WTC11 (cell line): Measurements from ENCODE around the gene PLA2G4F. TPM values are rescaled to one million over a fixed set of nuclear protein-coding genes. Genes with fewer than 3 reads are reported as not detected.
A peak's percentile ranks its signal among the peaks of the same experiment; 100 is the strongest.

ENCODE experiments used
- ATAC-seq: fragments of 200-7000 bp; cut with Tn5 transposase; 2 replicates; pipeline ENCODE4 v1.10.0; 2021; ENCODE audit warnings: mild to moderate bottlenecking, moderate library complexity
- CTCF ChIA-PET: fragments of 300-600 bp; sonication (Branson Sonifier 250); formaldehyde crosslinking; loops from one replicate; lab custom pipeline; 2021; ENCODE audit warnings: antibody characterized with exemption; lab: Charles Lee
- POLR2A ChIA-PET: fragments of 350-600 bp; sonication (Branson Sonifier 250); formaldehyde crosslinking; loops from one replicate; lab custom pipeline; 2021; ENCODE audit warnings: antibody characterized with exemption; lab: Charles Lee
- DNase-seq: peaks from one replicate; pipeline ENCODE4 v3.0.0; 2021; ENCODE audit warnings: low spot score
- H3K27ac Mint-ChIP-seq: 2 replicates; pipeline ENCODE4 v1.8.0; 2021; ENCODE audit warnings: mixed read lengths
- H3K27me3 Mint-ChIP-seq: 2 replicates; pipeline ENCODE4 v1.8.0; 2021; ENCODE audit warnings: low read depth, mild to moderate bottlenecking, moderate library complexity, mixed read lengths
- H3K36me3 Mint-ChIP-seq: 2 replicates; pipeline ENCODE4 v1.8.0; 2021; ENCODE audit warnings: mixed read lengths
- H3K4me1 Mint-ChIP-seq: 2 replicates; pipeline ENCODE4 v1.8.0; 2022; ENCODE audit warnings: mixed read lengths
- H3K4me3 Mint-ChIP-seq: 2 replicates; pipeline ENCODE4 v1.8.0; 2021; ENCODE audit warnings: mild to moderate bottlenecking, moderate library complexity, mixed read lengths
- H3K9me3 Mint-ChIP-seq: 2 replicates; pipeline ENCODE4 v1.8.0; 2021; ENCODE audit warnings: mixed read lengths
- CBFB ChIP-seq: sonication (generic); formaldehyde crosslinking; IDR thresholded peaks from 2 replicates; pipeline ENCODE4 v1.8.1; 2022; ENCODE audit warnings: mild to moderate bottlenecking, low read depth, missing genetic modification reagents
- EMX1 ChIP-seq: fragments of 250-450 bp; sonication (Bioruptor Pico); IDR thresholded peaks from 2 replicates; pipeline ENCODE4 v1.8.0; 2021; ENCODE audit warnings: mild to moderate bottlenecking
- FOXK1 ChIP-seq: sonication (generic); formaldehyde crosslinking; IDR thresholded peaks from 2 replicates; pipeline ENCODE4 v1.8.0; 2022; ENCODE audit warnings: mild to moderate bottlenecking, moderate library complexity, missing genetic modification reagents
- FOXP1 ChIP-seq: sonication (generic); formaldehyde crosslinking; IDR thresholded peaks from 2 replicates; pipeline ENCODE4 v1.8.0; 2022; ENCODE audit warnings: missing genetic modification reagents, mild to moderate bottlenecking, moderate library complexity, borderline replicate concordance
- GABPB1 ChIP-seq: sonication (generic); formaldehyde crosslinking; IDR thresholded peaks from 2 replicates; pipeline ENCODE4 v1.8.1; 2023; ENCODE audit warnings: mild to moderate bottlenecking, missing genetic modification reagents
- GTF2I ChIP-seq: fragments of 250-450 bp; sonication (Bioruptor Pico); conservative IDR thresholded peaks from 2 replicates; pipeline ENCODE4 v1.4.0; 2021; ENCODE audit warnings: mild to moderate bottlenecking
- IRF2 ChIP-seq: sonication (generic); formaldehyde crosslinking; IDR thresholded peaks from 2 replicates; pipeline ENCODE4 v1.8.0; 2022; ENCODE audit warnings: low read depth, missing genetic modification reagents, borderline replicate concordance
- NFATC4 ChIP-seq: fragments of 250-450 bp; sonication (Bioruptor Pico); IDR thresholded peaks from 2 replicates; pipeline ENCODE4 v1.9.0; 2021; ENCODE audit warnings: mild to moderate bottlenecking
- NFE2L1 ChIP-seq: sonication (generic); formaldehyde crosslinking; IDR thresholded peaks from 2 replicates; pipeline ENCODE4 v1.8.1; 2023; ENCODE audit warnings: missing genetic modification reagents
- NR1H2 ChIP-seq: sonication (generic); formaldehyde crosslinking; IDR thresholded peaks from 2 replicates; pipeline ENCODE4 v1.9.0; 2021; ENCODE audit warnings: mild to moderate bottlenecking, moderate library complexity, missing genetic modification reagents
- NR2C2 ChIP-seq: sonication (generic); formaldehyde crosslinking; IDR thresholded peaks from 2 replicates; pipeline ENCODE4 v1.8.0; 2022; ENCODE audit warnings: mild to moderate bottlenecking, missing genetic modification reagents
- OVOL2 ChIP-seq: fragments of 250-450 bp; sonication (Bioruptor Pico); IDR thresholded peaks from 2 replicates; pipeline ENCODE4 v1.9.0; 2021; ENCODE audit warnings: mild to moderate bottlenecking, borderline replicate concordance
- SOX15 ChIP-seq: fragments of 250-450 bp; sonication (Bioruptor Pico); IDR thresholded peaks from 2 replicates; pipeline ENCODE4 v1.9.0; 2021; ENCODE audit warnings: mild to moderate bottlenecking
- TEAD1 ChIP-seq: sonication (generic); formaldehyde crosslinking; IDR thresholded peaks from 2 replicates; pipeline ENCODE4 v1.8.0; 2022; ENCODE audit warnings: mild to moderate bottlenecking, missing genetic modification reagents
- ZNF219 ChIP-seq: sonication (generic); formaldehyde crosslinking; IDR thresholded peaks from 2 replicates; pipeline ENCODE4 v1.8.0; 2023; ENCODE audit warnings: missing genetic modification reagents, mild to moderate bottlenecking, borderline replicate concordance
- total RNA-seq: library from RNA; stranded (reverse); gene quantifications from 3 replicates; pipeline ENCODE4 v1.2.3, GENCODE V29; 2021
- TF ChIP-seq, protein P1 (sequence below): sonication (generic); formaldehyde crosslinking; IDR thresholded peaks from 2 replicates; pipeline ENCODE4 v1.8.1; 2023; ENCODE audit warnings: mild to moderate bottlenecking, missing genetic modification reagents
- TF ChIP-seq, protein P2 (sequence below): sonication (generic); formaldehyde crosslinking; IDR thresholded peaks from 2 replicates; pipeline ENCODE4 v1.8.1; 2022; ENCODE audit warnings: mild to moderate bottlenecking, missing genetic modification reagents, moderate library complexity, borderline replicate concordance
- TF ChIP-seq, protein P3 (sequence below): fragments of 250-450 bp; sonication (Bioruptor Pico); IDR thresholded peaks from 2 replicates; pipeline ENCODE4 v1.8.0; 2021; ENCODE audit warnings: mild to moderate bottlenecking
- TF ChIP-seq, protein P4 (sequence below): fragments of 250-450 bp; sonication (Bioruptor Pico); IDR thresholded peaks from 2 replicates; pipeline ENCODE4 v1.9.0; 2021; ENCODE audit warnings: mild to moderate bottlenecking
- TF ChIP-seq, protein P5 (sequence below): sonication (generic); formaldehyde crosslinking; IDR thresholded peaks from 2 replicates; pipeline ENCODE4 v1.8.1; 2023; ENCODE audit warnings: mild to moderate bottlenecking, missing genetic modification reagents, moderate library complexity
- TF ChIP-seq, protein P6 (sequence below): sonication (generic); formaldehyde crosslinking; IDR thresholded peaks from 2 replicates; pipeline ENCODE4 v1.8.0; 2023; ENCODE audit warnings: missing genetic modification reagents
- TF ChIP-seq, protein P7 (sequence below): fragments of 200-600 bp; IDR thresholded peaks from 2 replicates; pipeline ENCODE4 v1.8.0; 2022; ENCODE audit warnings: antibody characterized with exemption

The PLA2G4F gene
- total RNA-seq, 1 experiment from 2014 or later = 0.11 TPM

DNA sequence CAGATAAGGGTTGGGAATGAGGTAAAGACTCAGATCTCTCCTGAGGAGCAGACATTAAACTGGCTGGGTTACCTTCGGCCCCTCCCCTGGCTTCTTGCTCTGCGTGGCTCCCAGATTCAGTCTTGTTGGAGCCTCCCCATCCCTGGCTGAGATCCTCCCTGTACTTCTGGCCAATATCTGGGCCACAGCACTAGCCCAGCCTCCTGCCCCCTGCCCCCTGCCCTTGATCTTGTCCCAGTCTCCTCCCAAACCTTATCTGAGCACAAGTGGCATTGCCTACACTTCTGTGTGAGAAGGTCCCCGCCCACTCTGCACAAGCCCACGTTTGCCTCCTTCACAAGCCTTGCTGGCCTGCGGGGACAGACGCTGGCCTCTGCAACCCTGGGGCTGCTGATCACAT lies 16.8 kb downstream of the PLA2G4F start:
- CTCF ChIA-PET = interaction anchor here (3.1 to 4.0 kb wide), 5 partner anchors 9 to 245 kb away, joined by 39 to 142 read pairs (median 47); no protein-coding TSS in a partner anchor
- H3K36me3 Mint-ChIP-seq = no peaks in the 10 kb centered on the region; the same call in 1 of the 2 replicates
- no peak overlapping the region for H3K27ac Mint-ChIP-seq
- no peaks in the 10 kb centered on the region for H3K4me1 Mint-ChIP-seq
- no peak overlapping the region for H3K4me3 Mint-ChIP-seq
- no peak for TF ChIP-seq CBFB (CRISPR knock-in tag)
- TF ChIP-seq, protein P1, sequence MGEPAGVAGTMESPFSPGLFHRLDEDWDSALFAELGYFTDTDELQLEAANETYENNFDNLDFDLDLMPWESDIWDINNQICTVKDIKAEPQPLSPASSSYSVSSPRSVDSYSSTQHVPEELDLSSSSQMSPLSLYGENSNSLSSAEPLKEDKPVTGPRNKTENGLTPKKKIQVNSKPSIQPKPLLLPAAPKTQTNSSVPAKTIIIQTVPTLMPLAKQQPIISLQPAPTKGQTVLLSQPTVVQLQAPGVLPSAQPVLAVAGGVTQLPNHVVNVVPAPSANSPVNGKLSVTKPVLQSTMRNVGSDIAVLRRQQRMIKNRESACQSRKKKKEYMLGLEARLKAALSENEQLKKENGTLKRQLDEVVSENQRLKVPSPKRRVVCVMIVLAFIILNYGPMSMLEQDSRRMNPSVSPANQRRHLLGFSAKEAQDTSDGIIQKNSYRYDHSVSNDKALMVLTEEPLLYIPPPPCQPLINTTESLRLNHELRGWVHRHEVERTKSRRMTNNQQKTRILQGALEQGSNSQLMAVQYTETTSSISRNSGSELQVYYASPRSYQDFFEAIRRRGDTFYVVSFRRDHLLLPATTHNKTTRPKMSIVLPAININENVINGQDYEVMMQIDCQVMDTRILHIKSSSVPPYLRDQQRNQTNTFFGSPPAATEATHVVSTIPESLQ (CRISPR knock-in tag) = no peak
- TF ChIP-seq, protein P2, sequence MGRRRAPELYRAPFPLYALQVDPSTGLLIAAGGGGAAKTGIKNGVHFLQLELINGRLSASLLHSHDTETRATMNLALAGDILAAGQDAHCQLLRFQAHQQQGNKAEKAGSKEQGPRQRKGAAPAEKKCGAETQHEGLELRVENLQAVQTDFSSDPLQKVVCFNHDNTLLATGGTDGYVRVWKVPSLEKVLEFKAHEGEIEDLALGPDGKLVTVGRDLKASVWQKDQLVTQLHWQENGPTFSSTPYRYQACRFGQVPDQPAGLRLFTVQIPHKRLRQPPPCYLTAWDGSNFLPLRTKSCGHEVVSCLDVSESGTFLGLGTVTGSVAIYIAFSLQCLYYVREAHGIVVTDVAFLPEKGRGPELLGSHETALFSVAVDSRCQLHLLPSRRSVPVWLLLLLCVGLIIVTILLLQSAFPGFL (CRISPR knock-in tag) = no peak
- TF ChIP-seq NFATC4 (CRISPR knock-in tag) = no peak
- TF ChIP-seq FOXP1 (CRISPR knock-in tag) = no peak
- TF ChIP-seq, protein P3, sequence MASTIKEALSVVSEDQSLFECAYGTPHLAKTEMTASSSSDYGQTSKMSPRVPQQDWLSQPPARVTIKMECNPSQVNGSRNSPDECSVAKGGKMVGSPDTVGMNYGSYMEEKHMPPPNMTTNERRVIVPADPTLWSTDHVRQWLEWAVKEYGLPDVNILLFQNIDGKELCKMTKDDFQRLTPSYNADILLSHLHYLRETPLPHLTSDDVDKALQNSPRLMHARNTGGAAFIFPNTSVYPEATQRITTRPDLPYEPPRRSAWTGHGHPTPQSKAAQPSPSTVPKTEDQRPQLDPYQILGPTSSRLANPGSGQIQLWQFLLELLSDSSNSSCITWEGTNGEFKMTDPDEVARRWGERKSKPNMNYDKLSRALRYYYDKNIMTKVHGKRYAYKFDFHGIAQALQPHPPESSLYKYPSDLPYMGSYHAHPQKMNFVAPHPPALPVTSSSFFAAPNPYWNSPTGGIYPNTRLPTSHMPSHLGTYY (CRISPR knock-in tag) = no peak
- TF ChIP-seq TEAD1 = no peak
- no peak for TF ChIP-seq ZNF219 (CRISPR knock-in tag)
- TF ChIP-seq EMX1 (CRISPR knock-in tag) = no peak
- TF ChIP-seq, protein P4, sequence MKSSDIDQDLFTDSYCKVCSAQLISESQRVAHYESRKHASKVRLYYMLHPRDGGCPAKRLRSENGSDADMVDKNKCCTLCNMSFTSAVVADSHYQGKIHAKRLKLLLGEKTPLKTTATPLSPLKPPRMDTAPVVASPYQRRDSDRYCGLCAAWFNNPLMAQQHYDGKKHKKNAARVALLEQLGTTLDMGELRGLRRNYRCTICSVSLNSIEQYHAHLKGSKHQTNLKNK (CRISPR knock-in tag) = no peak
- peaks cover 15% of the 10 kb centered on the region for H3K9me3 Mint-ChIP-seq
- DNase-seq (no peak), ATAC-seq (no peak)
- no peaks in the 10 kb centered on the region for H3K27me3 Mint-ChIP-seq
- POLR2A ChIA-PET = no interaction called here

- no peaks in the 10 kb centered on the region for H3K27me3 Mint-ChIP-seq
- H3K4me3 Mint-ChIP-seq = no peak overlapping the region
- POLR2A ChIA-PET = interaction anchor here (0.6 to 0.7 kb wide), 2 partner anchors 246 to 373 kb away, joined by 3 to 4 read pairs; no protein-coding TSS in a partner anchor
- CTCF ChIA-PET = interaction anchor here (0.8 to 4.0 kb wide), 14 partner anchors 9 to 333 kb away, joined by 3 to 142 read pairs (median 18); partner anchors contain the start of genes PLA2G4D and PLA2G4F
- no peaks in the 10 kb centered on the region; the same call in 1 of the 2 replicates for H3K36me3 Mint-ChIP-seq
- no peaks in the 10 kb centered on the region for H3K4me1 Mint-ChIP-seq
- DNase-seq (no peak), ATAC-seq (no peak)
- no peak overlapping the region for H3K27ac Mint-ChIP-seq
- H3K9me3 Mint-ChIP-seq = peaks cover 15% of the 10 kb centered on the region
- TF ChIP-seq NFE2L1 = no peak
- TF ChIP-seq GABPB1 (CRISPR knock-in tag) = peak; percentile 41; the same call in 1 of the 2 replicates
These were observed 17.5 kb downstream of the PLA2G4F start for GRCh38 chr15:42138968-42139386.

DNA sequence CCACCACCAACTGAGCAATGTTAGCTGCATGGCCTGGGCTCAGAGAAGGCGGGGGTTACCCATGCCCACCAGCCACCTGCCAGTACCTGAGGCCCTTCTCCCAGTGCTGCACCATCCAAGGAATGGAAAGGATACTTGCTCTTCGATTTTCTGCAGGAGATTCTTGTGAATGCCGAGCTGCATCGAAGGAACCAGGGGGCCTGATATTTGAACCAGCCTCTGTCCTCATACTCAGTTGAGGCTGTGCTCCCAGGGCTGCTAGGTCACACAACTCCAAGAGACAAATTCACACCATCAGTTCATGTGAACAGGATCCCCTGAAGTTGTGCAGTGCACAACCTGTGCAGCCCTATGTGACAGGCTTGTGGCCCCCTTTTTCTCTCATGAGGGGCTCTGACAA lies 18.0 kb downstream of the PLA2G4F start:
- no peak for ATAC-seq
- CTCF ChIA-PET = interaction anchor here (0.7 to 4.0 kb wide), 30 partner anchors 10 to 597 kb away, joined by 3 to 142 read pairs (median 7); partner anchors contain the start of genes PLA2G4D and PLA2G4F
- Mint-ChIP-seq H3K4me3 (no peak overlapping the region), H3K4me1 (no peaks in the 10 kb centered on the region), H3K9me3 (peaks cover 15% of the 10 kb centered on the region), H3K27me3 (no peaks in the 10 kb centered on the region), H3K36me3 (no peaks in the 10 kb centered on the region; the same call in 1 of the 2 replicates), H3K27ac (no peak overlapping the region)
- DNase-seq = no peak
- POLR2A ChIA-PET = interaction anchor here (0.7 kb wide), 1 partner anchor 246 kb away, joined by 3 read pairs; no protein-coding TSS in a partner anchor
- TF ChIP-seq NR2C2 (CRISPR knock-in tag) (no peak), IRF2 (CRISPR knock-in tag) (no peak), OVOL2 (no peak), GABPB1 (CRISPR knock-in tag) (no peak), SOX15 (CRISPR knock-in tag) (no peak), NR1H2 (CRISPR knock-in tag) (no peak), GTF2I (CRISPR knock-in tag) (no peak), EMX1 (CRISPR knock-in tag) (no peak), FOXP1 (CRISPR knock-in tag) (no peak), FOXK1 (CRISPR knock-in tag) (no peak)
- TF ChIP-seq, protein P5, sequence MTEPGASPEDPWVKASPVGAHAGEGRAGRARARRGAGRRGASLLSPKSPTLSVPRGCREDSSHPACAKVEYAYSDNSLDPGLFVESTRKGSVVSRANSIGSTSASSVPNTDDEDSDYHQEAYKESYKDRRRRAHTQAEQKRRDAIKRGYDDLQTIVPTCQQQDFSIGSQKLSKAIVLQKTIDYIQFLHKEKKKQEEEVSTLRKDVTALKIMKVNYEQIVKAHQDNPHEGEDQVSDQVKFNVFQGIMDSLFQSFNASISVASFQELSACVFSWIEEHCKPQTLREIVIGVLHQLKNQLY (CRISPR knock-in tag) = no peak
- TF ChIP-seq, protein P6, sequence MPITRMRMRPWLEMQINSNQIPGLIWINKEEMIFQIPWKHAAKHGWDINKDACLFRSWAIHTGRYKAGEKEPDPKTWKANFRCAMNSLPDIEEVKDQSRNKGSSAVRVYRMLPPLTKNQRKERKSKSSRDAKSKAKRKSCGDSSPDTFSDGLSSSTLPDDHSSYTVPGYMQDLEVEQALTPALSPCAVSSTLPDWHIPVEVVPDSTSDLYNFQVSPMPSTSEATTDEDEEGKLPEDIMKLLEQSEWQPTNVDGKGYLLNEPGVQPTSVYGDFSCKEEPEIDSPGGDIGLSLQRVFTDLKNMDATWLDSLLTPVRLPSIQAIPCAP = no peak
- TF ChIP-seq, protein P3 (CRISPR knock-in tag) = no peak
- TF ChIP-seq, protein P7, sequence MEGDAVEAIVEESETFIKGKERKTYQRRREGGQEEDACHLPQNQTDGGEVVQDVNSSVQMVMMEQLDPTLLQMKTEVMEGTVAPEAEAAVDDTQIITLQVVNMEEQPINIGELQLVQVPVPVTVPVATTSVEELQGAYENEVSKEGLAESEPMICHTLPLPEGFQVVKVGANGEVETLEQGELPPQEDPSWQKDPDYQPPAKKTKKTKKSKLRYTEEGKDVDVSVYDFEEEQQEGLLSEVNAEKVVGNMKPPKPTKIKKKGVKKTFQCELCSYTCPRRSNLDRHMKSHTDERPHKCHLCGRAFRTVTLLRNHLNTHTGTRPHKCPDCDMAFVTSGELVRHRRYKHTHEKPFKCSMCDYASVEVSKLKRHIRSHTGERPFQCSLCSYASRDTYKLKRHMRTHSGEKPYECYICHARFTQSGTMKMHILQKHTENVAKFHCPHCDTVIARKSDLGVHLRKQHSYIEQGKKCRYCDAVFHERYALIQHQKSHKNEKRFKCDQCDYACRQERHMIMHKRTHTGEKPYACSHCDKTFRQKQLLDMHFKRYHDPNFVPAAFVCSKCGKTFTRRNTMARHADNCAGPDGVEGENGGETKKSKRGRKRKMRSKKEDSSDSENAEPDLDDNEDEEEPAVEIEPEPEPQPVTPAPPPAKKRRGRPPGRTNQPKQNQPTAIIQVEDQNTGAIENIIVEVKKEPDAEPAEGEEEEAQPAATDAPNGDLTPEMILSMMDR = no peak
